Fibroblast of skin of abdomen (primary cell): ENCODE measurements around the gene ZMIZ2.
"Not testable (repeated sequence)": the region's sequence is repeated elsewhere in the genome, so short reads cannot be mapped to it uniquely, and the experiment has no call there.

Source experiments
- DNase-seq: peaks from one replicate; pipeline ENCODE4 v3.0.0-alpha.2; 2013

The ZMIZ2 gene

DNA sequence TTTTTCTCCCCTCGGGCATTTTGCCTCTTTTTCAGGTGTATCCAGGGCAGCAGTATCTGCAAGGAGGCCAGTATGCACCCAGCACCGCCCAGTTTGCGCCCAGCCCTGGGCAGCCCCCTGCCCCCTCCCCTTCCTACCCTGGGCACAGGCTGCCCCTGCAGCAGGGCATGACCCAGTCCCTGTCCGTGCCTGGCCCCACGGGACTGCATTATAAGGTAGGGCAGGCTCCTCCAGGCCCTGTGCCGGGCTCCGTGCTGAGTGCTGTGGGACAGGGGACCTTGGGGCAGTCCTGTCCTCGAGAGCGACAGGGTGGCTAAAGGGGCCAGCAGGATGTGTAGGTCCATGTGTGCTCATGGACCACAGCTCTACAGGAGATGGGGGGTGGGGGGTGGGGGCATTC lies 10.6 kb downstream of the ZMIZ2 start:
- DNase-seq = no peak

- DNase-seq = no peak
These were observed 11.5 kb downstream of the ZMIZ2 start for GRCh38 chr7:44760034-44760580.

GRCh38 chr7:44761207-44762161 lies 12.8 kb downstream of the ZMIZ2 start:
- DNase-seq = peak; percentile 16

DNA sequence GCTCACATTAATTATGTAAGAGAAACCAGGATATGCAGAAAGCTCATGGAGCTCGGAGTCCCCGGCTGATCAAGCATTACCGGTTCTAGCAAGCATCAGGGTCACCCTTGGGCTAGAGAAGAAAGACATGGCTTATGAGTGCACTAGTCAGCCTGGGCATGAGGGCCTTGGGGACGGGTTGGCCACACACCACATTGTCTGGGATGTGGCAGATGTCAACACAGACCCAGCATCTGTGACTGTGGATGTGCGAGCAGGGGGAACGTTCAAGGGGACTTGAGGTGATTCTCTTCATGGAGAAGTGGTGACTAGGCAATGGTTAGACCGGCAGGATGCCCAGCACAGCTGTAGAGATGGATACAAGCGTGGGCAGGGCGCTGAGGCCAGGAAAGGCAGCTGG lies 13.7 kb downstream of the ZMIZ2 start:
- DNase-seq = no peak

GRCh38 chr7:44762726-44763522 lies 14.3 kb downstream of the ZMIZ2 start:
- no peak for DNase-seq

- no peak for DNase-seq
These were observed 15.4 kb downstream of the ZMIZ2 start for GRCh38 chr7:44764081-44764480.

GRCh38 chr7:44764665-44765578 lies 16.3 kb downstream of the ZMIZ2 start:
- no peak for DNase-seq

DNA sequence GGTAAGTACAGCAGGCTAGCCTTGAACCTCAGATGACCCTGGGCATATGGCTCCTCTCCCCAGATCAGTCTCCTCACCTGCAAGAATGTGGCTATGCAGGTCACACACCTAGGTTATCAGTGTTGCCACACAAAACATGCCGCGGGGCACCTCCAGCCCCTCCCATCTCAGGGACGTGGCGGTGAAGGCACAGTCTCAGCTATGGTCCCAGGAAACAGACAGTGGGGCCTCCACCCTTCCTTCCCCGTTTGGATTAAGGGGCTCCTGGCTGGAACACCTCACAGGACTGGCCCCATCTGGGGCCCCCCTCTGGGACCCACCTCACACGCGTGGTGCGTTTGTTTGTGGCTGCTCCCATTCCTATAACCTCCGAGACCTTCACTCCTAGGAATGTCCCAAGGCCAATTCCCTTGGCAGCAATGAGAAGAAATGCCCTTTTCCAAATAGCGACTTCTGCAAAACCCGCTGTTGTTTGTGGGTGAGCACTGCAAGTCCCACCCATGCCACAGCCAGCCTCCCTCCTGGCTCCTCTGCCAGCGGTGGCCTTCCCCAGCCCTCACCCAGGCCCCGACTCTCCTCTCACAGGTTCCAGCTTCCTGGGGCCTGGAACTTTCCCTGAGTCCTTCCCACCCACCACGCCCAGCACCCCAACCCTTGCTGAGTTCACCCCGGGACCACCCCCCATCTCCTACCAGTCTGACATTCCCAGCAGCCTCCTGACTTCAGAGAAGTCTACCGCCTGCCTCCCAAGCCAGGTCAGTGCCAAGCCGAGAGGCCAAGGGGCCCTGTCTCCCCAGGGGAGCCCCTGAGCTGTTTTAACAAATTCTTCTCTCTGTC lies 17.1 kb downstream of the ZMIZ2 start:
- DNase-seq = no peak

DNA sequence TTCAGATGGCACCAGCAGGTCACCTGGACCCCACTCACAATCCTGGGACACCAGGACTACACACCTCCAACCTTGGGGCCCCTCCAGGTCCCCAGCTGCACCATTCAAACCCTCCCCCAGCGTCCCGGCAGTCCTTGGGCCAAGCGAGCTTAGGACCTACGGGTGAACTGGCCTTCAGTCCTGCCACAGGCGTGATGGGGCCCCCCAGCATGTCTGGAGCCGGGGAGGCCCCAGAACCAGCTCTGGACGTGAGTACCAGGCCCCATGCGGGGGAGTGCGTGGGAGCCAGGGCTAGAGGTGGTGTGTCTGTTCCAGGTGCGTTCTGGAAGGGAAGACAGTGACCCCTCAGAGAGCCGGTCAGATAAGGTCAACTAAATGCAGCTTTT lies 17.8 kb downstream of the ZMIZ2 start:
- no peak for DNase-seq

- DNase-seq = no peak
These were observed 18.7 kb downstream of the ZMIZ2 start for GRCh38 chr7:44767134-44767911.

DNA sequence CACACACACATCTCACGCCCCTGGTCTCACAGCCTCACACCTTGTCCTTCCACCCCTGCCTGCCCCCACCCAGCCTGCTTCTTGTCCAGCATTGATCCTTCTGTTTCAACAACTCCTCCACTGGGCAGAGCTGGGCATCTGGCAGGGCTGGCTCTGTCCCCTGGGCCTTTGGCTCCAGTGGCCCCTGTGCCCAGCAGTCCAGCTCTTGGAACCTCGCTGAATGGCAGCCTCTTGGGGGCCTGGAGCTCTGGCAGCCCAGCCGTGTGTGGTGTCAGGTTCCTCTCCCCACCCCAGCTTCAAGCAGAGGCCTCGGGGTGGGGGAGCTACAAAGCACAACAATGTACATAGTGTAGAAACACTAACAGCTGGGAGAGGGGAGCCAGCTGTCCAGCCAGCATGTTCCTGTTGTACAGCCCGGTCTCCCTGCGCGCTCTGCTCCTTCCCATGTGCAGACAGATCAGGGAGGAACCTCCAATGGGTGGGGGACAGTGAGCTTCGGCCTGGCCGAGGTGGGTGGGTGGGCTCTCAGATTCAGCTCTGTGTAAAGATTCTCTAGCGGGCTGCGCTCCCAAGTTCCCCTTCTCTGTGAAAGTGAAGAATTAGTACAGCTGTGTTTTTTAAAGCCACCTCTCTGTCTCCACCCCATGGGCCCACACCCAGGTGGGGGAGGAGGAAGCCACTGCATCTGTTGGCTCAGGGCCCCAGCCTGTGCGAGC lies 19.4 kb downstream of the ZMIZ2 start:
- DNase-seq = peak; percentile 65

- no peak for DNase-seq
These were observed 20.2 kb downstream of the ZMIZ2 start for GRCh38 chr7:44768628-44769371.

DNA sequence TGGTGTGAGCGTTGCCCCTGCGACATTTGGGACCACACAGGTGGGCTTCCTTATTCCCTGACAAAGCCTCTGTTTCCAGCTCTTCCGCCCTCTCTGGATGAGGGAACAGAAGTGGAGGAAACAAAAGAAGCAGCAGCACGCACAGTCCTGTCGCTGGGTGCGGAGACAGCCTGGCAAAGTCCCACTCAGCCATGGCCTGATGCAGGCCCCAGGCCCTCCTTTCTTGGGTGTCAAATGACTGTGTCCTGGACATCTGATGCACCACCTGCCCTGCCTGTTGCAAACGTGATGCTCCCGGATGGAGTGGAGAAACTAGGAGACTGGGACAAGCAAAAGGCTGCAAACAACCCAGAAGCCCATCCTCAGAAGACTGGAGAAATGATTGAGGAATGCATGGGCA lies 20.7 kb downstream of the ZMIZ2 start:
- no peak for DNase-seq

GRCh38 chr7:44769776-44770294 lies 21.2 kb downstream of the ZMIZ2 start:
- DNase-seq = peak; percentile 69

- DNase-seq = no peak
These were observed 22.7 kb downstream of the ZMIZ2 start for GRCh38 chr7:44771358-44771757.

GRCh38 chr7:44772440-44772839 lies 23.8 kb downstream of the ZMIZ2 start:
- no peak for DNase-seq

DNA sequence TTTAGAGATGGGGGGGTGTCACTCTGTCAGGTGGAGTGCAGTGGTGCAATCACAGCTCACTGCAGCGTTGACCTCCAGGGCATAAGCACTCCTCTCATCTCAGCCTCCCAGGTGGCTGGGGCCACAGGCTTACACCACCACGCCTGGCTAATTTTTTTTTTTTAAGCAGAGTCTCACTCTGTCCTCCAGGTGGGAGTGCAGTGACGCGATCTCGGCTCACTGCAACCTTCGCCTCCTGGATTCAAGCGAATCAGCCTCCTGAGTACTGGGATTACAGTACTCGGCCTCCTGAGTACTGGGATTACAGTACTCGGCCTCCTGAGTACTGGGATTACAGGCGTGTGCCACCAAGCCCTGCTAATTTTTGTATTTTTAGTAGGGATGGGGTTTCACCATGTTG lies 24.2 kb downstream of the ZMIZ2 start:
- no peak for DNase-seq

DNA sequence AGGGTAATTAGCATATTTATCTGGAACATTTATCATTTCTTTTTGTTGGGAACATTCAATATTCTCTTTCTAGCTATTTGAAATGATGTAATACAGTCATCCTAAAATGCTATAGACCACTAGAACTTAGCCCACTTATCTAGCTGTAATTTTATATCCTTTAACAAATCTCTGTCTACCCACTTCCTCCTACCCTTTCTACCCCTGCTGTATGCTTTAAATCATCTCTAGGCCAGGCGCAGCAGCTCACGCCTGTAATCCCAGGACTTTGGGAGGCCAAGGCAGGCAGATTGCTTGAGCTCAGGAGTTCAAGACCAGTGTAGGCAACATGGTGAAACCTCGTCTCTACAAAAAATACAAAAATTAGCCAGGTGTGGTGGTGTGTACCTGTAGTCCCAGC lies 25.8 kb downstream of the ZMIZ2 start:
- DNase-seq = not testable (repeated sequence)
